ENCODE data around the gene FSTL3.

Gene FSTL3

GRCh38 chr19:682678-683320 is 6.6 kb downstream of the FSTL3 start:
- Histone ChIP-seq H3K9me3 (ENCODE audit: control insufficient read depth, low read length) (no peaks in the 10 kb centered on the region), H3K4me1 (ENCODE audit: control insufficient read depth, insufficient read depth, low read length, poor library complexity, severe bottlenecking) (peaks cover 12% of the 10 kb centered on the region), H3K36me3 (ENCODE audit: control insufficient read depth, insufficient read depth, low read length) (no peaks in the 10 kb centered on the region), H3K4me3 (ENCODE audit: insufficient read depth, low read depth, low read length, poor library complexity, severe bottlenecking) (no peak overlapping the region), H3K27me3 (replicated peaks; ENCODE audit: control insufficient read depth, insufficient read depth, low read length, poor library complexity, severe bottlenecking) (no peaks in the 10 kb centered on the region), H3K27ac (ENCODE audit: insufficient read depth, low read length, poor library complexity, severe bottlenecking) (no peak overlapping the region)
- no peak for DNase-seq

- DNase-seq, result no peak
- Histone ChIP-seq H3K27ac (ENCODE audit: insufficient read depth, low read length, poor library complexity, severe bottlenecking) (no peak overlapping the region), H3K4me3 (ENCODE audit: insufficient read depth, low read depth, low read length, poor library complexity, severe bottlenecking) (no peak overlapping the region), H3K27me3 (replicated peaks; ENCODE audit: control insufficient read depth, insufficient read depth, low read length, poor library complexity, severe bottlenecking) (no peaks in the 10 kb centered on the region), H3K4me1 (ENCODE audit: control insufficient read depth, insufficient read depth, low read length, poor library complexity, severe bottlenecking) (peaks cover 6% of the 10 kb centered on the region), H3K36me3 (ENCODE audit: control insufficient read depth, insufficient read depth, low read length) (no peaks in the 10 kb centered on the region), H3K9me3 (ENCODE audit: control insufficient read depth, low read length) (no peaks in the 10 kb centered on the region)
Measured at GRCh38 chr19:685454-685931, 9.3 kb downstream of the FSTL3 start.

GRCh38 chr19:686589-687297 is 10.6 kb downstream of the FSTL3 start:
- Histone ChIP-seq H3K27me3 (replicated peaks; ENCODE audit: control insufficient read depth, insufficient read depth, low read length, poor library complexity, severe bottlenecking) (no peaks in the 10 kb centered on the region), H3K36me3 (ENCODE audit: control insufficient read depth, insufficient read depth, low read length) (no peaks in the 10 kb centered on the region), H3K9me3 (ENCODE audit: control insufficient read depth, low read length) (no peaks in the 10 kb centered on the region), H3K4me3 (ENCODE audit: insufficient read depth, low read depth, low read length, poor library complexity, severe bottlenecking) (no peak overlapping the region), H3K27ac (ENCODE audit: insufficient read depth, low read length, poor library complexity, severe bottlenecking) (no peak overlapping the region), H3K4me1 (ENCODE audit: control insufficient read depth, insufficient read depth, low read length, poor library complexity, severe bottlenecking) (no peaks in the 10 kb centered on the region)
- no peak for DNase-seq

DNA sequence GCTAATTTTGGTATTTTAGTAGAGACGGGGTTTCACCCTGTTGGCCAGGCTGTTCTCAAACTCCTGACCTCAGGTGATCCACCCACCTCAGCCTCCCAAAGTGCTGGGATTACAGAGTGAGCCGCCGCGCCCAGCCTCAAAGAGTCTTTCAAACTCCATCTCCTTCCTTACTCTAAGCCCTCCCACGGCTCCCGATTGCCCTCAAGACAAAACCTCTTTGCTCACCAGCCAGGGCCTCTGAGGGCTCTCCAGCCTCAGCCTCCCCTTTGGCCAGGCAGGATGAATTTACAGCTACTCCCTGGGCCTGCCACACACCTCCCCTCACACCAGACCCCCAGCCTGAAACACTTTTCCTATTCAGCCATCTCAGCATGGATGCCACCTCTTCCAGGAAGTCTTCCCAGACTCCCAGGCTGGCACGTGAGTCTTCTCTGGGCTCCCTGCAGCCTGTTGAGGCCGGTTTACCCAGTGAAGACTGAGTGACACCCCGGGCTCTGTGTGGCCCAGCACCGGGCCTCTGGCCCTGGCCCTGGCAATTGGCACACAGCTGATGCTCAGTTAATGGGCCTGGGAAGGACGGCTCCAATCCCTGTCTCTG is 11.5 kb downstream of the FSTL3 start:
- no peak overlapping the region for H3K27ac ChIP-seq (ENCODE audit: insufficient read depth, low read length, poor library complexity, severe bottlenecking)
- no peaks in the 10 kb centered on the region for H3K36me3 ChIP-seq (ENCODE audit: control insufficient read depth, insufficient read depth, low read length)
- no peaks in the 10 kb centered on the region for H3K9me3 ChIP-seq (ENCODE audit: control insufficient read depth, low read length)

GRCh38 chr19:688214-688613 is 12.0 kb downstream of the FSTL3 start:
- no peaks in the 10 kb centered on the region for H3K4me1 ChIP-seq (ENCODE audit: control insufficient read depth, insufficient read depth, low read length, poor library complexity, severe bottlenecking)
- H3K27ac ChIP-seq (ENCODE audit: insufficient read depth, low read length, poor library complexity, severe bottlenecking), result no peak overlapping the region
- no peak for DNase-seq
- H3K27me3 ChIP-seq (replicated peaks; ENCODE audit: control insufficient read depth, insufficient read depth, low read length, poor library complexity, severe bottlenecking), result no peaks in the 10 kb centered on the region
- no peaks in the 10 kb centered on the region for H3K9me3 ChIP-seq (ENCODE audit: control insufficient read depth, low read length)
- H3K36me3 ChIP-seq (ENCODE audit: control insufficient read depth, insufficient read depth, low read length), result no peaks in the 10 kb centered on the region
- no peak overlapping the region for H3K4me3 ChIP-seq (ENCODE audit: insufficient read depth, low read depth, low read length, poor library complexity, severe bottlenecking)

More for the DNA sequence above, 11.5 kb downstream of the FSTL3 start:
- H3K4me1 ChIP-seq (ENCODE audit: control insufficient read depth, insufficient read depth, low read length, poor library complexity, severe bottlenecking), result no peaks in the 10 kb centered on the region
- no peak for DNase-seq
- H3K27me3 ChIP-seq (replicated peaks; ENCODE audit: control insufficient read depth, insufficient read depth, low read length, poor library complexity, severe bottlenecking), result no peaks in the 10 kb centered on the region
- no peak overlapping the region for H3K4me3 ChIP-seq (ENCODE audit: insufficient read depth, low read depth, low read length, poor library complexity, severe bottlenecking)

GRCh38 chr19:688992-689391 is 12.8 kb downstream of the FSTL3 start:
- Histone ChIP-seq H3K36me3 (ENCODE audit: control insufficient read depth, insufficient read depth, low read length) (no peaks in the 10 kb centered on the region), H3K4me1 (ENCODE audit: control insufficient read depth, insufficient read depth, low read length, poor library complexity, severe bottlenecking) (no peaks in the 10 kb centered on the region), H3K27ac (ENCODE audit: insufficient read depth, low read length, poor library complexity, severe bottlenecking) (no peak overlapping the region), H3K4me3 (ENCODE audit: insufficient read depth, low read depth, low read length, poor library complexity, severe bottlenecking) (no peak overlapping the region), H3K9me3 (ENCODE audit: control insufficient read depth, low read length) (no peaks in the 10 kb centered on the region), H3K27me3 (replicated peaks; ENCODE audit: control insufficient read depth, insufficient read depth, low read length, poor library complexity, severe bottlenecking) (no peaks in the 10 kb centered on the region)
- DNase-seq, result no peak

DNA sequence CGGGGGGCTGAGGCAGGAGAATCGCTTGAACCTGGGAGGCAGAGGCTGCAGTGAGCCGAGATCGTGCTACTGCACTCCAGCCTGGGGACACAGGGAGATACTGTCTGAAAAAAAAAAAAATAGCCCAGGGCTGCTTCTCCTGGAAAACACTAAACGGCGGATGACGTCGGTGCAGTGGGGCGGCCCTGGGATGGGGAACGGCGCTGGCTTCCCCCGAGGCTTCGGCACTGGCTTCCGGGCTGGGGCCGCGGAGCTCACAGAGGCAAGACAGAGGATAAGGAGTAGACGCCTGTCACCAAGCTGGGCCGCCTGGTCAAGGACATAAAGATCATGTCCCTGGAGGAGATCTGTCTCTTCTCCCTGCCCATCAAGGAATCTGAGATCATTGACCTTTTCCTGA is 14.0 kb downstream of the FSTL3 start:
- Histone ChIP-seq H3K27ac (ENCODE audit: insufficient read depth, low read length, poor library complexity, severe bottlenecking) (no peak overlapping the region), H3K4me1 (ENCODE audit: control insufficient read depth, insufficient read depth, low read length, poor library complexity, severe bottlenecking) (peaks cover 1% of the 10 kb centered on the region), H3K36me3 (ENCODE audit: control insufficient read depth, insufficient read depth, low read length) (no peaks in the 10 kb centered on the region), H3K27me3 (replicated peaks; ENCODE audit: control insufficient read depth, insufficient read depth, low read length, poor library complexity, severe bottlenecking) (peaks cover 4% of the 10 kb centered on the region), H3K9me3 (ENCODE audit: control insufficient read depth, low read length) (no peaks in the 10 kb centered on the region), H3K4me3 (ENCODE audit: insufficient read depth, low read depth, low read length, poor library complexity, severe bottlenecking) (no peak overlapping the region)
- DNase-seq, result no peak

- H3K4me1 ChIP-seq (ENCODE audit: control insufficient read depth, insufficient read depth, low read length, poor library complexity, severe bottlenecking), result peaks cover 8% of the 10 kb centered on the region
- peaks cover 7% of the 10 kb centered on the region for H3K27me3 ChIP-seq (replicated peaks; ENCODE audit: control insufficient read depth, insufficient read depth, low read length, poor library complexity, severe bottlenecking)
- H3K27ac ChIP-seq (ENCODE audit: insufficient read depth, low read length, poor library complexity, severe bottlenecking), result no peak overlapping the region
- no peak for DNase-seq
- H3K36me3 ChIP-seq (ENCODE audit: control insufficient read depth, insufficient read depth, low read length), result no peaks in the 10 kb centered on the region
- H3K9me3 ChIP-seq (ENCODE audit: control insufficient read depth, low read length), result no peaks in the 10 kb centered on the region
- H3K4me3 ChIP-seq (ENCODE audit: insufficient read depth, low read depth, low read length, poor library complexity, severe bottlenecking), result no peak overlapping the region
Measured at GRCh38 chr19:694481-695351, 18.5 kb downstream of the FSTL3 start.

- no peak for DNase-seq
- H3K9me3 ChIP-seq (ENCODE audit: control insufficient read depth, low read length), result no peaks in the 10 kb centered on the region
- H3K36me3 ChIP-seq (ENCODE audit: control insufficient read depth, insufficient read depth, low read length), result no peaks in the 10 kb centered on the region
- peaks cover 7% of the 10 kb centered on the region for H3K27me3 ChIP-seq (replicated peaks; ENCODE audit: control insufficient read depth, insufficient read depth, low read length, poor library complexity, severe bottlenecking)
- no peak within 1 kb of the TSS for H3K27ac ChIP-seq (ENCODE audit: insufficient read depth, low read length, poor library complexity, severe bottlenecking)
- peaks cover 8% of the 10 kb centered on the region for H3K4me1 ChIP-seq (ENCODE audit: control insufficient read depth, insufficient read depth, low read length, poor library complexity, severe bottlenecking)
- no peak within 1 kb of the TSS for H3K4me3 ChIP-seq (ENCODE audit: insufficient read depth, low read depth, low read length, poor library complexity, severe bottlenecking)
Measured at GRCh38 chr19:695352-695949, 19.3 kb downstream of the FSTL3 start, which contains the start of gene PRSS57. PRSS57 (minus strand) TSS chr19:695452; CDS start chr19:695430, 22 bp downstream.

Data from effector memory CD4-positive, alpha-beta T cell (primary cell).